GM19099 (cell line): ENCODE data around the gene GP9.

ENCODE experiments used
- POLR2A ChIP-seq: IDR thresholded peaks from 3 replicates; pipeline ENCODE4 v1.6.1; 2011; ENCODE audit warnings: low read depth; ENCODE audit not compliant: insufficient read length; ENCODE audit errors: extremely low read depth

The GP9 gene

GRCh38 chr3:129106866-129107565 lies 46.4 kb downstream of the GP9 start:
- TF ChIP-seq POLR2A = no peak

- TF ChIP-seq POLR2A = no peak
These were observed 47.2 kb downstream of the GP9 start for GRCh38 chr3:129107793-129108192.
